Thoracic aorta (tissue), 2 donors: ENCODE data around the gene RTBDN. TPM values are rescaled to one million over a fixed set of nuclear protein-coding genes. Genes with fewer than 3 reads are reported as not detected.

Source experiments
- ATAC-seq: fragments of 150-250 bp; one replicate; pipeline ENCODE4 v1.8.0; 2017; ENCODE audit warnings: low read depth; ENCODE audit not compliant: insufficient number of reproducible peaks, low FRiP score
- DNase-seq: peaks from one replicate; pipeline ENCODE4 v3.0.0-alpha.2; 2020; ENCODE audit warnings: low spot score
- H3K27ac ChIP-seq, 2 donors: fragments of 200-600 bp; sonication (generic); 1 replicate in 1 of 2; 2 replicates in 1 of 2; pipeline ENCODE4 v1.5.1; 2016; ENCODE audit warnings: mild to moderate bottlenecking in 2 of 2, moderate library complexity in 2 of 2
- H3K27me3 ChIP-seq: fragments of 200-600 bp; sonication (generic); replicated peaks from 2 replicates; pipeline ENCODE4 v1.6.0; 2016; ENCODE audit warnings: mild to moderate bottlenecking; ENCODE audit not compliant: insufficient read depth
- H3K36me3 ChIP-seq: fragments of 200-600 bp; sonication (generic); one replicate; pipeline ENCODE4 v1.5.1; 2016
- H3K4me1 ChIP-seq, 2 donors: fragments of 200-600 bp; sonication (generic); 1 replicate in 1 of 2; 2 replicates in 1 of 2; pipeline versions ENCODE4 v1.5.1 to v1.6.0; 2016; ENCODE audit warnings: low read depth in 2 of 2, mild to moderate bottlenecking in 1 of 2; ENCODE audit not compliant: control insufficient read depth in 1 of 2
- H3K4me3 ChIP-seq: fragments of 200-600 bp; sonication (generic); 2 replicates; pipeline ENCODE4 v1.5.1; 2016; ENCODE audit warnings: mild to moderate bottlenecking
- H3K9me3 ChIP-seq: fragments of 200-600 bp; sonication (generic); 2 replicates; pipeline ENCODE4 v1.5.1; 2016
- total RNA-seq, 2 donors: library from RNA; depleted of rRNA; stranded (reverse); fragments of >200 nt; gene quantifications; one replicate each; pipeline versions ENCODE4 v1.1.0 to v1.2.3, GENCODE V29; 2016
- TF ChIP-seq, protein P1 (sequence below): fragments of 200-600 bp; sonication (generic); IDR thresholded peaks from one replicate; pipeline ENCODE4 v1.5.1; 2019; ENCODE audit warnings: antibody characterized with exemption

Gene RTBDN
- total RNA-seq, 2 donors from 2014 or later, result not detected

- Histone ChIP-seq H3K4me3 (no peak overlapping the region), H3K27me3 (no peaks in the 10 kb centered on the region), H3K27ac (no peak overlapping the region), H3K36me3 (no peaks in the 10 kb centered on the region), H3K9me3 (no peaks in the 10 kb centered on the region), H3K4me1 (peaks cover 11 to 30% of the 10 kb centered on the region in 2 donors)
- no peak for ATAC-seq
- DNase-seq, result no peak
- TF ChIP-seq, protein P1, sequence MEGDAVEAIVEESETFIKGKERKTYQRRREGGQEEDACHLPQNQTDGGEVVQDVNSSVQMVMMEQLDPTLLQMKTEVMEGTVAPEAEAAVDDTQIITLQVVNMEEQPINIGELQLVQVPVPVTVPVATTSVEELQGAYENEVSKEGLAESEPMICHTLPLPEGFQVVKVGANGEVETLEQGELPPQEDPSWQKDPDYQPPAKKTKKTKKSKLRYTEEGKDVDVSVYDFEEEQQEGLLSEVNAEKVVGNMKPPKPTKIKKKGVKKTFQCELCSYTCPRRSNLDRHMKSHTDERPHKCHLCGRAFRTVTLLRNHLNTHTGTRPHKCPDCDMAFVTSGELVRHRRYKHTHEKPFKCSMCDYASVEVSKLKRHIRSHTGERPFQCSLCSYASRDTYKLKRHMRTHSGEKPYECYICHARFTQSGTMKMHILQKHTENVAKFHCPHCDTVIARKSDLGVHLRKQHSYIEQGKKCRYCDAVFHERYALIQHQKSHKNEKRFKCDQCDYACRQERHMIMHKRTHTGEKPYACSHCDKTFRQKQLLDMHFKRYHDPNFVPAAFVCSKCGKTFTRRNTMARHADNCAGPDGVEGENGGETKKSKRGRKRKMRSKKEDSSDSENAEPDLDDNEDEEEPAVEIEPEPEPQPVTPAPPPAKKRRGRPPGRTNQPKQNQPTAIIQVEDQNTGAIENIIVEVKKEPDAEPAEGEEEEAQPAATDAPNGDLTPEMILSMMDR, result no peak
Observed at GRCh38 chr19:12804051-12804450, 30.3 kb downstream of the RTBDN start.

- Histone ChIP-seq H3K4me3 (peak overlapping the region; percentile 77), H3K36me3 (no peaks in the 10 kb centered on the region), H3K27me3 (no peaks in the 10 kb centered on the region), H3K27ac (no peak overlapping the region), H3K4me1 (peaks cover 11 to 30% of the 10 kb centered on the region in 2 donors), H3K9me3 (no peaks in the 10 kb centered on the region)
- TF ChIP-seq, protein P1, result no peak
- ATAC-seq, result no peak
- DNase-seq, result no peak
Observed at GRCh38 chr19:12802267-12803106, 31.9 kb downstream of the RTBDN start.

DNA sequence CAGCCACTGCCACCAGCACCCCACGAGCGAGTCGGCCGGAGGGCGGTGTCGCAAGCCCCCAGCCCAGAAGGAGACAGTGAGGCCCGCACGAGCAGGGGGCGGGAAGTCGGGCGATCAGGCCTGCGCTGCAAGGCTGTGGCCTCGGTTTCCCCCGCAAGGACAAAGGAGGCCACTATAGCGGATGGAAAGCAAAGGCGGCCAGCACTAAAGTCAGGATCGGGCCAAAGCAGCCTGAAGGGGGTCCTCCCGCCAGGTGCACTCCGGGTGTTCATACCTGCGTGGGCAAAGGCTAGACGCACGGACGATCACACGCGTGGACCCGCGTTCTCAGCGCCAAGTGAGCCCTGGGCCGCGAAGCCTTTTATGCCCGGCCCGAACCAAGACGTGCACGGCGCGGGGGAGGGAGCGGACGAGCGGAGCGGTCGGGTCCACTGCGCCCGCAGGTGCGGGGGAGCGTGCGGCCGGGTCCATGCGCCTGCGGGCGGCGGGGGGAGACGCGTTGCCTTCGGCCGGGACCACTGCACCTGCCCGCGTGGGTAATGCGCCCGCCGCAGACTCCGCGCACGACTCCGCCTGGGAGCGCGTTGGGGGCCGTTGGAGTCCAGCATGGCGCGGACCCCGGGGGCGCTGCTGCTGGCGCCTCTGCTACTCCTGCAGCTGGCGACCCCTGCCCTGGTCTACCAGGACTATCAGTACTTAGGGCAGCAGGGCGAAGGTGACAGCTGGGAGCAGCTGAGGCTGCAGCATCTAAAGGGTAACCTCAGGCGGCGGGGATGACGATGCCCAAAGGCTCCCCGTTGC is 32.7 kb downstream of the RTBDN start, which contains the start of the genes PRDX2 and THSD8:
TSS of gene PRDX2 (minus strand) at position 335 of the 801 bp plus-strand sequence. CDS start 539 bp downstream, outside the sequence.
TSS of gene THSD8 (plus strand) at position 604 of the 801 bp plus-strand sequence. CDS start at position 607, 3 bp downstream.
- peak within 1 kb of the TSS; percentile 77 for H3K4me3 ChIP-seq
- no peak for DNase-seq

GRCh38 chr19:12800923-12801465 is 33.4 kb downstream of the RTBDN start:
- DNase-seq, result no peak
- Histone ChIP-seq H3K9me3 (no peaks in the 10 kb centered on the region), H3K4me1 (peaks cover 5 to 28% of the 10 kb centered on the region in 2 donors), H3K36me3 (no peaks in the 10 kb centered on the region), H3K4me3 (peak overlapping the region; percentile 77), H3K27ac (peak overlapping the region; percentile 27 to 61), H3K27me3 (no peaks in the 10 kb centered on the region)
- TF ChIP-seq, protein P1, result no peak
- ATAC-seq, result no peak

More for the DNA sequence above, 32.7 kb downstream of the RTBDN start, which contains the start of the genes PRDX2 and THSD8:
- H3K27me3 ChIP-seq, result no peaks in the 10 kb centered on the region
- peaks cover 5 to 23% of the 10 kb centered on the region in 2 donors for H3K4me1 ChIP-seq
- peak within 1 kb of the TSS; percentile 27 to 61 for H3K27ac ChIP-seq
- no peaks in the 10 kb centered on the region for H3K9me3 ChIP-seq
- no peak for ATAC-seq
- H3K36me3 ChIP-seq, result no peaks in the 10 kb centered on the region
- TF ChIP-seq, protein P1, result no peak

DNA sequence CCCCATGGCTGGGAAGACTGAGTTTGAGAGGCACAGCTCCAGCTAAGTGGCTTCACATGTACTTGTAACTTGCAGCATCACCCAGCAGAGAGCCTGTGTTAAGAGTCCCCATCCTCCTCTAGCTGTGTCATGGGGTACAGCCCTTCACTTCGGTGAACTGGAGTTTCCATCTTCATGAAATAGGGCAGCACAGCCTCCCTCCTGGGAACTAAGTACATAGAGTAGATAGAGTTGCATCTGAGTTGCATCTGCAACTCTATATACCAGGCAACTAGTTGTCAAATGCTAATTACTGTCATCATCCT is 34.0 kb downstream of the RTBDN start:
- DNase-seq, result no peak
- TF ChIP-seq, protein P1, result no peak
- peaks cover 5 to 33% of the 10 kb centered on the region in 2 donors for H3K4me1 ChIP-seq
- no peaks in the 10 kb centered on the region for H3K27me3 ChIP-seq
- H3K27ac ChIP-seq, result no peak overlapping the region
- peak overlapping the region; percentile 77 for H3K4me3 ChIP-seq
- no peaks in the 10 kb centered on the region for H3K9me3 ChIP-seq
- no peaks in the 10 kb centered on the region for H3K36me3 ChIP-seq
- no peak for ATAC-seq
